Erythroblast (primary cell): ENCODE data around the gene BNIP2.
"Not testable (repeated sequence)": the region's sequence is repeated elsewhere in the genome, so short reads cannot be mapped to it uniquely, and the experiment has no call there.

Source experiments
- DNase-seq, 2 experiments: peaks; one replicate each; lab custom pipeline; 2025; lab: John Stamatoyannopoulos, UW
- GATA1 ChIP-seq: IDR thresholded peaks from 2 replicates; pipeline ENCODE4 v1.6.1; 2011; ENCODE audit warnings: low read depth, mild to moderate bottlenecking, control low read depth, low read length, moderate library complexity
- POLR2A ChIP-seq: IDR thresholded peaks from 2 replicates; pipeline ENCODE4 v1.6.1; 2011; ENCODE audit warnings: mild to moderate bottlenecking, low read length

The BNIP2 gene

DNA sequence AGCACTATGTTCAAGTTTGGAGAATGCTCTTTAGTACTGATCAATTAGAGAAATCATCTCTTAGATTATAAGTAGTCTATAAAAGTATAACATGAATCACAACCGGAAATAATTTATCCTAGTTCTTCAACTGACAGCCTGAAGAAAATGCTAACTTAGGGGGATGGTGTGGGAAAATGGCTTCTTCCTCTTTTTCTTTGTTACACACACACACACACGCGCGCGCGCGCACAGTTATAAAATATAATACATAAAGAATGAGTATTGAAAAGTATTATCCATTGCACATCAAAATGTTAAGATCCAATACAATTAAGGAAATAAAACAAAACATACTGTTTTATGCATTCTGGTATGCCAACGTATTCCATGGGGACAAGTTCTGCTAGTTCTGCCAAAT is 20.6 kb downstream of the BNIP2 start:
- TF ChIP-seq GATA1: no peak
- TF ChIP-seq POLR2A: no peak

GRCh38 chr15:59662260-59662659 is 26.9 kb downstream of the BNIP2 start:
- no peak for TF ChIP-seq POLR2A
- no peak for TF ChIP-seq GATA1
- DNase-seq: no peak

More for the DNA sequence above, 20.6 kb downstream of the BNIP2 start:
- no peak for DNase-seq

- DNase-seq: no peak
- TF ChIP-seq POLR2A: no peak
- TF ChIP-seq GATA1: no peak
These were observed 29.8 kb downstream of the BNIP2 start for GRCh38 chr15:59659366-59659765.

GRCh38 chr15:59657635-59658125 is 31.4 kb downstream of the BNIP2 start:
- DNase-seq: no peak
- peak; percentile 58 for TF ChIP-seq POLR2A
- TF ChIP-seq GATA1: no peak

DNA sequence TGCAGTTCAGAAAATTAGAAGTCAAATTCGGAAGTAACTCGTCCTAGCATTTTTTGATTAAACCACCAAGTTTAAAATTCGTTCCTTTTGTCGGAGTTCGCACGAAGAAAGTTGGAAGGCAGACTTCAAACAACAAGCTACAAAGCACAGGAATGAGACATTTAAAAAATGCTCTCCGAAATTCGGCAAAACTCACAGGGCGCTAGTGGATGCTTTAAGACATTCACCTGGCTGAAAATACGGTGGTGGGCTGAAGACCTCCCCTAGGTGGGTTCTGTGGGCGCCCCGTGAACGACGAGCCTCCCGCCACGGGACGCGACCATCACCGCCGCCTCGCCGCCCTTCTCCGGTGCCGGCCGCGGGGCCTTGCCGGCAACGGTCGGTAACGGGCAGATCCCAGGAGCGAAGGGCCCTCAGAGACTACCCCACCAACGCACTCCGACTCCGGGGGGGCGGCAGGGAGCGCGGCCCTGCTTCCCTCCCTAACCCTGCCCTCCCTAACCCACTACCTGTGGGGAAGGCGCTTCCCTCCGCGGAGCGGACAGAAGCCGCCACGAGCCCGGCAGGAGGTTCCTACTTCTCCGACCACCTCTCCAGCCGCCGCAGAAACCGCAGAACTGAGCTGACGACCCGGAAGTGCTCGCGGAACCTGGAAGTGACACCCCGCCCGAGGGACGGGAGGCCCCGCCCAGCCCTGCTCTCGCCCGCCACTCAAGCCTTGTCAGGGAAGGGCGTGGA is 32.1 kb downstream of the BNIP2 start, which contains the start of gene GTF2A2:
Gene GTF2A2, minus strand, starts transcription at position 619 of the 738 bp plus-strand sequence. CDS start 5,238 bp downstream, outside the sequence.
- DNase-seq: peak; percentile 94 to 95
- peak; percentile 88 for TF ChIP-seq POLR2A
- no peak for TF ChIP-seq GATA1

DNA sequence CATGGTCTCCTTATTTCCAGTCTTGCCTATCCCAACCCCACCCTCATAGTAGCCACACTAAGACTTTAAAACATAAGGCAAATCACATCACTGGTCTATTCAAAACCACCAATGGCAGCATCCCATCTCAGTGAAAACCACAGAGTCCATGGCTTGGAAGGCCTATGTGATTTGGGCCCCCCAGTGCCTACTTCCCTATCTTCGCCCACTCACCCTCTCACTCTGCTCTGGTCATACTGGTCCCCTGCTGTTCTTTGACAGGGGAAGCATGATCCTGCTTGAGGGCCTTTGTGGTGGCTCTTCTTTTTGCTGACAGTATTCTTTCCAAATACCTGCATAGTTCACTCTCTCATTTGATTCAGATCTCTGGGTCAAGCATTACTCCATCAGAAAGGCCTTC is 35.1 kb downstream of the BNIP2 start:
- TF ChIP-seq GATA1 (no peak), POLR2A (no peak)
- DNase-seq: no peak

DNA sequence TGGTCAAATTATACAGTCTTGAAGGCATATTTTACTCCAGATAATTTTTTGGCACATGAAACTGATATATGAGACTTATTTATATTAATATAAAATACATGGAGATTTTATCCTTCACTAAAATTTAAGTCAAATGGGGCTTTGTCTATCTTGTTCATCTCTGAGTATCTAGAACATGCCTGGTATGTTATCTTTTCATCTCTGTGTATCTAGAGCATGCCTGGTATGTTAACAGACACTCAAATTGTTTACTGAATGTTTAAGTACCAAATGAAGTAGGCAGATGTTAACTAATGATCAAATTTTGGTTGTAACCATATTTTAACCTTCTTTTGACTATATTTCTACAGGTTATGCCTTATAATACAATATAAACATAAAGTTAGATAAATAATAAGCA is 39.5 kb downstream of the BNIP2 start:
- DNase-seq: no peak
- no peak for TF ChIP-seq POLR2A
- TF ChIP-seq GATA1: no peak

DNA sequence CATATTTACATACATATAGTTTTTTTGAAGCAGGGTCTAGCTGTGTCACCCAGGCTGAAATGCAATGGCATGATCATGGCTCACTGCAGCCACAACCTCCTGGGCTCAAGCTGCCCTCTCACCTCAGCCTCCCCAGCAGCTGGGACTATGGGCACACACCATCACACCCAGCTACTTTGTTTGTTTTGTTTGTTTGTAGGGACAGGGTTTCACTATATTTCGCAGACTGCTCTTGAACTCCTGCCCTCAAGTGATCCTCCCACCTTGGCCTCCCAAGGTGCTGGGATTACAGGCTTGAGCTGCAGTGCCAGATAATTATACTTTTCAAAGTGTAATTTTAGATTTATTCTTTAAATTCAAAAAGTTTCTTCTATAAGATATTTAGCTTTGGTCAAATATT is 42.0 kb downstream of the BNIP2 start:
- DNase-seq: no peak
- no peak for TF ChIP-seq GATA1
- TF ChIP-seq POLR2A: no peak

DNA sequence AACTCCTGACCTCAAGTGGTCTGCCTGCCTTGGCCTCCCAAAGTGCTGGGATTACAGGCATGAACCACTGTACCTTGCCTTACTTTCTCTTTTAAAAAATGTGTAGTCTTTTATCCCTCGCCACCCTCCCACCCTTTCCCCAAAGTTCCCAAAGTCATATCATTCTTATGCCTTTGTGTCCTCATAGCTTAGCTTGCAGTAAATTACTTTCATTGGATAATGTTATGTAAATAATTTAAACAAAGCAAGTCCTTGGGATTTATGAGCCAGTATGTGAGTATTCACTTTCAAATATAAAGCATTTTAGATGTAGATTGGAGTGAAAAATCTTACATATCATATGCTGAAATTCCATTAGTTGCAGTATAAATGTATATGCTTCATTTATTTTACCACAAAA is 42.8 kb downstream of the BNIP2 start:
- TF ChIP-seq GATA1 (no peak), POLR2A (no peak)
- DNase-seq: no peak

DNA sequence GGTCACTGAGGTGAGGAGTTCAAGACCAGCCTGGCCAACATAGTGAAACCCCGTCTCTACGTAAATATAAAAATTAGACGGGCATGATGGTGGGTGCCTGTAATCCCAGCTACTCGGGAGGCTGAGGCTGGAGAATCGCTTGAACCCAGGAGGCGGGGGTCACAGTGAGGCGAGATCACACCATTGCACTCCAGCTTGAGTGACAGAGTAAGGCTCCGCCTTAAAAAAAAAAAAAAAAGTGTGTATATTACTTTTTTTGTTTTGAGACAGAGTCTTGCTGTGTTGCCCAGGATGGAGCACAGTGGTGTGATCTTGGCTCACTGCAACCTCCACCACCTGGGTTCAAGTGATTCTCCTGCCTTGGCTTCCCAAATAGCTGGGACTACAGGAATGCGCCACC is 43.3 kb downstream of the BNIP2 start:
- DNase-seq: not testable (repeated sequence)

DNA sequence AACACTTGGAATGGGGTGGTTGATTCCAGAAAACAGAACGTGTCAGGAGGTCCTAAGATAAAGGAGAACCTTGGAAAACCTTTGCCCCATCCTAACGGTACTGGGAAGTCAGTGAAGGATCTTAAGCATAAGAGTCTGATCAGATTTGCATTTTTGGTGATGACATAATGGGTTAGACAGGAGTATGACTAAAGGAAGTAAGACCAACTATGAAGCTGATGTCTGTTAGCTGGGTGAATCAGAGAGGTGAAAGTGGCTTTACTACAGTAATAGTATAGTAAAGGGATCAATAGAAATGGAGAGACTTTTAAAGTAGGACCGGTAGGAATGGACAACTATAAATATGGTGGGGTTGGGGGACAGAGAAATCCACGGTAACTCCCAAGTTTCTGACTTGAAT is 44.4 kb downstream of the BNIP2 start:
- DNase-seq: no peak
- no peak for TF ChIP-seq GATA1
- no peak for TF ChIP-seq POLR2A

DNA sequence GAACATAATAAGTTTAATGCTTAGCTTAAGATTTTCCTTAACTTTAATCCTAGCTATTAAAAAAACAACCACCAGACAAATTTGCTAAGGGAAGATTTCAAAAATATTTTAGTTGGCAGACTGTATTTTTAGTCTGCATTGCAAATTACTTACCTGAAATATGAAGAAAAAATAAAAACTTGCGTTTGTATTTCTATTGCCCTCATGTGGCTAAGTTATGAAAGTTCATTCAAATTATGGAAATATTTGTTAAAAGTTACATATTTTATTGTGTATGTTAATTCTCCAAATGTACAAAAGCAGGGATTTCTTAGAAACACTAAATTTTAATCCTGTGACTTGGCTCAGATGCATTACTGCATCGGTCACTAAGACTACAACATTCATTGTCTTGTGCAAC is 46.8 kb downstream of the BNIP2 start:
- no peak for TF ChIP-seq POLR2A
- TF ChIP-seq GATA1: no peak
- DNase-seq: no peak

DNA sequence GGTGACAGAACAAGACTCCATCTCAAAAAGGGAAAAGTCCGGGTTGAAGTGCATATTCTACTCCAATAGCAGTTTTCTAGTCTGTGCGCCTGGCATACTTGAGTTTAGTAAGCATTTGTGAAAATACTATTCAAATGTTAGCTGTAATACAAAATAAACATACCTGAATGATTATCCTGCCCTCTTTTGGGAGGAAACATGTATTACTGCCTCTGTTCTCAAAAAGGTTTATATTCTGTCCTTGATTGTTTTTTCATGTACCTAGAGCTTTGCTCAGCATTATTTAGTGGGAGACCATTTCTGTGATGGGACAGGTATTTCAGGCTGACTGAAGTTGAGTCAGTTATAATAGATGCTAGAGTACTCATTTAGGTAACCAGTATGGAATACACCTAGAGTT is 51.6 kb downstream of the BNIP2 start:
- not testable (repeated sequence) for DNase-seq

DNA sequence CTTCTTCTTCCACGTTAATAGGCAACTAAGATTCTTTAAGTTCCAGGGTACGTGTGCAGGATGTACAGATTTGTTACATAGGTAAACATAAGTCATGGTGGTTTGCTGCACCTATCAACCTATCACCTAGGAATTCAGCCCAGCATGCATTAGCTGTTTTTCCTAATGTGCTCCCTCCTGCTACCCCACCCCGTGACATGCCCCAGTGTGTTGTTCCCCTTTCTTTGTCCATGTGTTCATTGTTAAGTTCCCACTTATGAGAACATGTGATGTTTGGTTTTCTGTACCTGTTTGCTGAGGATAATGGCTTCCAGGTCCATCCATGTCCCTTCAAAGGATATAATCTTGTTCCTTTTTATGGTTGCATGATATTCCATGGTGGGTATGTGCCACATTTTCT is 52.9 kb downstream of the BNIP2 start:
- DNase-seq: no peak
- TF ChIP-seq POLR2A: peak; percentile 20
- TF ChIP-seq GATA1: no peak

- no peak for DNase-seq
- TF ChIP-seq GATA1 (no peak), POLR2A (no peak)
These were observed 56.4 kb downstream of the BNIP2 start for GRCh38 chr15:59632714-59633113.
